T-helper 17 cell (primary cell): Measurements from ENCODE around the gene FCAMR. TPM values are rescaled to one million over a fixed set of nuclear protein-coding genes. Genes with fewer than 3 reads are reported as not detected.

Source experiments
- ATAC-seq: fragments of 150-1000 bp; cut with Tn5 transposase; 2 replicates; pipeline ENCODE4 v1.10.0; 2021; ENCODE audit warnings: mild to moderate bottlenecking, moderate library complexity
- DNase-seq, 3 donors: peaks; one replicate each; pipeline versions ENCODE4 v3.0.0 to v3.0.0-alpha.2; 2020 to 2021
- H3K9me3 ChIP-seq: one replicate; pipeline ENCODE4 v1.7.0; 2013; ENCODE audit warnings: low read length, mild to moderate bottlenecking; ENCODE audit not compliant: control insufficient read depth, poor library complexity, severe bottlenecking
- H3K27ac Mint-ChIP-seq: one replicate; pipeline ENCODE4 v1.8.0; 2022; ENCODE audit warnings: mild to moderate bottlenecking, moderate library complexity, mixed read lengths
- H3K27me3 Mint-ChIP-seq: one replicate; pipeline ENCODE4 v1.8.0; 2022; ENCODE audit warnings: mixed read lengths
- H3K36me3 Mint-ChIP-seq: one replicate; pipeline ENCODE4 v1.8.0; 2022; ENCODE audit warnings: low read depth, mixed read lengths
- H3K4me1 Mint-ChIP-seq: one replicate; pipeline ENCODE4 v1.8.0; 2022; ENCODE audit warnings: mild to moderate bottlenecking, mixed read lengths
- H3K4me3 Mint-ChIP-seq: one replicate; pipeline ENCODE4 v1.8.0; 2022; ENCODE audit warnings: mild to moderate bottlenecking, moderate library complexity, mixed read lengths
- total RNA-seq, 4 donors: library from RNA in 2 of 4; stranded (reverse) in 2 of 4; gene quantifications; one replicate each; pipeline ENCODE4 v1.2.3 and lab custom pipeline; 2022 to 2026

FCAMR gene
- total RNA-seq, 2 donors from 2014 or later, result not detected

- Mint-ChIP-seq H3K27me3 (peaks cover 41% of the 10 kb centered on the region), H3K36me3 (peaks cover 3% of the 10 kb centered on the region), H3K27ac (no peak overlapping the region), H3K4me3 (no peak overlapping the region), H3K4me1 (peaks cover 11% of the 10 kb centered on the region)
- no peaks in the 10 kb centered on the region for H3K9me3 ChIP-seq
- ATAC-seq, result no peak
- DNase-seq, result no peak
Measured at GRCh38 chr1:207006914-207007313, 36.7 kb upstream of the FCAMR start.

GRCh38 chr1:207006083-207006482, 35.8 kb upstream of the FCAMR start:
- Mint-ChIP-seq H3K4me3 (no peak overlapping the region), H3K27me3 (peaks cover 40% of the 10 kb centered on the region), H3K27ac (no peak overlapping the region), H3K36me3 (peaks cover 3% of the 10 kb centered on the region), H3K4me1 (peaks cover 14% of the 10 kb centered on the region)
- H3K9me3 ChIP-seq, result no peaks in the 10 kb centered on the region
- ATAC-seq (no peak), DNase-seq (no peak)

- no peaks in the 10 kb centered on the region for H3K9me3 ChIP-seq
- peak overlapping the region; percentile 58 for H3K4me3 Mint-ChIP-seq
- H3K36me3 Mint-ChIP-seq, result peaks cover 3% of the 10 kb centered on the region
- peaks cover 42% of the 10 kb centered on the region for H3K27me3 Mint-ChIP-seq
- DNase-seq (peak in 1 of 3 donors; percentile 13), ATAC-seq (peak; percentile 61)
- peaks cover 14% of the 10 kb centered on the region for H3K4me1 Mint-ChIP-seq
- H3K27ac Mint-ChIP-seq, result no peak overlapping the region
Measured at GRCh38 chr1:207004931-207005830, 34.9 kb upstream of the FCAMR start.

DNA sequence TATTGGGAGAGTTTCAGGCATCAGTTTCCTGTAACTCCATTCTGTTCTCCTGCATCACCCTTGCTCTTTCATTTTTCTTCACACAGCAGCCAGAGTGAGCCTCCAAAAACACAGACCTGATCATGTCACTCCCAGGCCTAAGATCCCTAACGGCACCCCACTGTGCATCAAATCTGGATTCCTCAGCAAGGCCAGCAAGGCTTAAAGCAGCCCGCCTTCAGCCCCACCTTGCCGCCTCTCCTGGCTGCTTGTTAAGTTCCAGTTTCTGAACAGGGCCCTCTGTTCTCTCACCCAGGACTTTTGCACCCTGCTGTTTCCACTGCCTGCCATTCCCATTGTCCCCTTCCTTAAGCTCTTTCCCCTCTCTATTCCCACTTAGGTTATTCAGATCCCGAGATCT, 33.0 kb upstream of the FCAMR start:
- Mint-ChIP-seq H3K36me3 (peaks cover 3% of the 10 kb centered on the region), H3K4me3 (no peak overlapping the region), H3K4me1 (peaks cover 14% of the 10 kb centered on the region), H3K27ac (no peak overlapping the region), H3K27me3 (peaks cover 35% of the 10 kb centered on the region)
- no peak for ATAC-seq
- no peaks in the 10 kb centered on the region for H3K9me3 ChIP-seq
- DNase-seq, result no peak

DNA sequence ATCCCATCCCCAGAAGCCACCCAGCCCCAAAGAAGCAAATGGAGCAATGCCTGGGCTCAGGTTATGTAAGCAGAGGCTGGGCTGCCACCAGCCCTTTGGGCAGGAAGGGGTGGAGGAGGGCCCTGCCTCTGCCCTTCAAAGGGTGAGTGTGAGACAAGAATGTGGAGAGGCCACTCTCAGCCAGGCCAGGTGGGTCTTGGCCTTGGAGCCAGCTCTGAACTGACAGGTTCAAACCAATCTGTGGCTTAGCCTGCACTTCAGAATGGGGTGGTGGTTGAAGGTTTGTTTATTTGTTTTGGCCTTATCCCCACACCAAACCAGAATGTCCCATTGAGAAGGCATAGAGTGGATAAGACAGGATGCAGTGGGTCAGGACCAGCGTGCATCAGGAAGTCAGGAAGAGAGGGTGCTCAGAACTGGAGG, 32.5 kb upstream of the FCAMR start:
- Mint-ChIP-seq H3K27me3 (peaks cover 33% of the 10 kb centered on the region), H3K4me3 (no peak overlapping the region), H3K36me3 (peaks cover 3% of the 10 kb centered on the region), H3K4me1 (peaks cover 14% of the 10 kb centered on the region), H3K27ac (no peak overlapping the region)
- DNase-seq (no peak), ATAC-seq (no peak)
- no peaks in the 10 kb centered on the region for H3K9me3 ChIP-seq

- Mint-ChIP-seq H3K4me1 (peaks cover 12% of the 10 kb centered on the region), H3K4me3 (no peak overlapping the region), H3K27me3 (peaks cover 26% of the 10 kb centered on the region), H3K36me3 (peaks cover 3% of the 10 kb centered on the region), H3K27ac (no peak overlapping the region)
- ATAC-seq (no peak), DNase-seq (no peak)
- H3K9me3 ChIP-seq, result no peaks in the 10 kb centered on the region
Measured at GRCh38 chr1:207001492-207002245, 31.4 kb upstream of the FCAMR start.

DNA sequence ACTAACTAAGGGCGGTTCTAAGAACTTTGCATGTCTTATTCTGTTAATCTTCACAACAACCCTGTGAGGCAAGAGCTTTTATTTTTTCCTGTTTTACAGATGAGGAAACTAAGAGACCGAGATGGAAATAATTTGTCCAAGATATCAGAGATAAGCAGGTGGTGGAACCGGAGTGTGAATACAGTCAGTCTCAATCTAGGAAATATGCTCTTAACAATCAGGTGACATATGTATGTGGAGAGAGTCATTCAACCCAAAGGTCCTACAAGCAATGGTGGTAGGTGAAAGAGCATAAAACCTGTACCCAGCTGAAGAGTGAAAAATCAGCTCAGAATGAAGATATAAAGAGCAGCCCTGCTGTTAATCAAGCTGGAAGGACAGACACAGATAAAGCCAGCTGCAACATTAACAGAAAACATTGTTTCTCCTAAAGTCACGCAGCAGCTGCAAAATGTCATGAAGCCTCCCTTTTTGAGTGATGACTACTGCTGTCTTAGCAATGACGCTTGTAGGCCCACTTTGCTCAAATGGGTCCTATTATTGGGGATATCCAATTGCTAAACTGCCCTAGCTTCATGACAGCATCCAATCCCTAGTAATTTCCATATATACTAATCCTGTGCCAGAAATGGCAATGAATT, 30.5 kb upstream of the FCAMR start:
- DNase-seq, result no peak
- H3K4me1 Mint-ChIP-seq, result peaks cover 12% of the 10 kb centered on the region
- peaks cover 23% of the 10 kb centered on the region for H3K27me3 Mint-ChIP-seq
- no peak overlapping the region for H3K27ac Mint-ChIP-seq
- no peak overlapping the region for H3K4me3 Mint-ChIP-seq
- peaks cover 3% of the 10 kb centered on the region for H3K36me3 Mint-ChIP-seq
- no peaks in the 10 kb centered on the region for H3K9me3 ChIP-seq
- ATAC-seq, result no peak

DNA sequence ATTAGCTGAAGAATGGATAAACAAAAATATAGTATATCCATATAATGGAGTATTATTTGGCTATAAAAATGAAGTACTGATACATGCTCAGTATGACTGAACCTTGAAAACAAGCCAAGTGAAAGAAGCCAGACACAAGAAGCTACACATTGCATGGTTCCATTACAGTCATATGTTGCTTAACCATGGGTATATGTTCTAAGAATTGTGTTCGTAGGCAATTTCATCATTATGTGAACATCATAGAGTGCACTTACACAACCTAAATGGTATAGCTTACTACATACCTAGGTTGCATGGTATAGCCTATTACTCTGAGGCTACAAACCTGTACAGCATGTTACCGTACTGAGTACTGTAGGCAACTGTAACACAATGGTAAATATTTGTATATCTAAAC, 28.6 kb upstream of the FCAMR start:
- Mint-ChIP-seq H3K4me1 (peaks cover 5% of the 10 kb centered on the region), H3K4me3 (no peak overlapping the region), H3K36me3 (no peaks in the 10 kb centered on the region), H3K27me3 (peaks cover 21% of the 10 kb centered on the region), H3K27ac (no peak overlapping the region)
- ATAC-seq, result no peak
- no peaks in the 10 kb centered on the region for H3K9me3 ChIP-seq
- DNase-seq, result no peak

DNA sequence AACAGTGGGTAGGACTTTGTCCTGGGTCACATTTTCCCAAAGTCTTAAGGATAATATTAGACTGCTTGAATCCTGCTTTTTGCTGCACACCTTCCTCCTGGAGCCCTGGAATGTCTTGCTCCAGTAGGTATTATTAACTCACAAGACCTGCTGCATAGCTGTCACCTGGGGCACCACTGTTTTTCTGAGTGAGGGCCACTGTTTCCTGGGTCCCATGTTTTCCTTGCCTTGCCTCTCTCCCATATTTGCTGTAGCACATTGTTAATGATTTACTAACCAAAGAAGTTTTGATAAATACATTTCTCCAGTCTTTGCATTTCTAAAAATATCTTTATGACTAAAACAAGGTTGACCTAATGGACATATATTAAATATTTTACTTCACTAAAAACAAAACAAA, 22.5 kb upstream of the FCAMR start:
- DNase-seq (no peak), ATAC-seq (no peak)
- Mint-ChIP-seq H3K27me3 (peaks cover 58% of the 10 kb centered on the region), H3K4me1 (no peaks in the 10 kb centered on the region), H3K36me3 (peaks cover 3% of the 10 kb centered on the region), H3K27ac (no peak overlapping the region), H3K4me3 (no peak overlapping the region)
- no peaks in the 10 kb centered on the region for H3K9me3 ChIP-seq

- no peak for ATAC-seq
- H3K9me3 ChIP-seq, result no peaks in the 10 kb centered on the region
- H3K27me3 Mint-ChIP-seq, result peaks cover 73% of the 10 kb centered on the region
- H3K27ac Mint-ChIP-seq, result no peak overlapping the region
- DNase-seq, result no peak
- no peaks in the 10 kb centered on the region for H3K4me1 Mint-ChIP-seq
- H3K36me3 Mint-ChIP-seq, result peaks cover 7% of the 10 kb centered on the region
- H3K4me3 Mint-ChIP-seq, result no peak overlapping the region
Measured at GRCh38 chr1:206987873-206988272, 17.6 kb upstream of the FCAMR start.

DNA sequence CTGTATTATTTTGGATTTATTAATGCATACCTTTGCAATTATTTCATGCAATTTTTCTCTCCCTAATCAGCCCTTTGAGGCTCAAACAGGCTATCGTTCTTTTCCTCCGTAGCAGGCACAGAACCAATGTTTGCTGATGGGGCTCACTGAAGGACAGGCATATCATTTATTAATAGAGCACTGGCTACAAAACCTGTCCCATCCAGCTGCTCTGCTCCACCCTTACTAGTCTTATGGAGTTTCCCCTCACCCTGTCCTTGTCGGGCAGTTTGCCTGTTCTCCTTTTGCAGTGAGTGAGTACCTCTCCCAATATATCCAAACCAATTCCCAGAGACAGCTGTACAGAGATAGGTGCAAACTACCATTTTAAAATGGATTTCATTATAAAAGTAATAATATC, 16.6 kb upstream of the FCAMR start:
- Mint-ChIP-seq H3K4me3 (no peak overlapping the region), H3K36me3 (peaks cover 7% of the 10 kb centered on the region), H3K4me1 (no peaks in the 10 kb centered on the region), H3K27me3 (peaks cover 63% of the 10 kb centered on the region), H3K27ac (no peak overlapping the region)
- H3K9me3 ChIP-seq, result no peaks in the 10 kb centered on the region
- no peak for ATAC-seq
- DNase-seq, result no peak

DNA sequence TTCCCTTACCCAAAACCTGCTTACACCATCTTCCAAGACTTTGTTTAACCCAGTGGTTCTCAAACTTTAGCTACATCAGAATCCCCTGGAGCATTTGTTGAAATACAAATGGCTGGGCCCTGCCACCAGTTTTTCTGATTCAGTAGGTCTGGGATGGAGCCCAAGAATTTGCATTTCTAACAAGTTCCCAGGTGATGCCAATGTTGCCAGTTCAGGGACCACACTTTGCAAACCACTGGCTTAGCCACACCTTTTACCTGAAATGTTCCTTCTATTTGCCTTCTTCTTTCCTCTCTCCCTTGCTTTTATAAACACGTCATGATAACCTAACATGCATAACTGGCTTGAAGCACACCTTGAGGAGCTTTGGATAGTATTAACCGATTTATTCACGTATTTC, 16.1 kb upstream of the FCAMR start:
- peaks cover 58% of the 10 kb centered on the region for H3K27me3 Mint-ChIP-seq
- no peaks in the 10 kb centered on the region for H3K9me3 ChIP-seq
- H3K4me1 Mint-ChIP-seq, result no peaks in the 10 kb centered on the region
- no peak overlapping the region for H3K4me3 Mint-ChIP-seq
- H3K36me3 Mint-ChIP-seq, result peaks cover 7% of the 10 kb centered on the region
- DNase-seq (no peak), ATAC-seq (no peak)
- no peak overlapping the region for H3K27ac Mint-ChIP-seq

DNA sequence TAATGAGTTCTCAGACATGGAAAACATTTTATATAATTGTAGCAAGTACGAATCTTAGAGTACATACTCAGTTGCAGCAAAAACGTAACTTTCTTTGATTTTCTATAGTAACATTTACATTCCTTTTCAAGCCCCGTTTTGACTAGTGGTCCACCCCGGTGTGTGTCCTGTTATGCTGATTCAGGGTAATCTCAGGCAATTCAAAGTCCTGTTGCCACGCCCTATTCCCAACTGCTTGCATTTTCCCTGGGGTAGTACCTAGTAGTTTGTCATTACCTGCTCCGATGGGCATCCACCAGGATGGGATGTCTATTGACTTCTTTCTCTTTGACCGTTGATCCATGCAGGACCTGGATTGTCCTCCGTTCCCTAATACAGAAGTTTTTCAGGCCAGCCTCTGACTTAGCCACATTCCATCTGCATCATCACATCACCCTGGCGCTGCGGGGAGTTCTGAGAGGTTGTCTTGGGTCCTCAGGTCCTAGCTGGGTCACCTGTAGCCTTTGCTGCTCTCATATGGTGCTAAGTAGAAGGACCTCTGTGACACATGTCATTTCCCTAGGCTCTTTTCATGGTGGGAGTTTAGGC, 15.0 kb upstream of the FCAMR start:
- Mint-ChIP-seq H3K27me3 (peaks cover 53% of the 10 kb centered on the region), H3K4me1 (no peaks in the 10 kb centered on the region), H3K36me3 (peaks cover 7% of the 10 kb centered on the region), H3K4me3 (no peak overlapping the region), H3K27ac (no peak overlapping the region)
- H3K9me3 ChIP-seq, result no peaks in the 10 kb centered on the region
- DNase-seq (no peak), ATAC-seq (no peak)
